ENCODE measurements around the gene ABI1.

Gene ABI1

DNA sequence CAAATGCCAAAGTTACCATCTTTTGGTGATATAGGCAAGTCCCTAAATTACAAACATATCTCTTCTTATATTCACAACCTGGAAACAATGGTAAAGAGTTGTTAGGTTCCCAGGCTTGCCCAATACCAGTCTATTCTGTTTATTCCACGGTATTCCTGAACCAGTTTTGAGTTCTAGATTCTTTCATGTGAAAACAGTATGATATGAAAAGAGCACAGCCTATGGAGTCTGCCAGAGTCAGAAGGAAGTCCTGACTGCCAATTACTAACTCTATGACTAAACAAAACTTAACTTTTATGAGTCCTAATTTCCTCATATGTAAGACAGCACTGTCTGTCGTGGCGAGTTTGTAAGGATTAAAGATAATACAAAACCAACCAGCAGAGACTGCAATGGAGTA lies 5.6 kb downstream of the ABI1 start:
- DNase-seq (ENCODE audit: low read depth in 3 of 3), result no peak

DNA sequence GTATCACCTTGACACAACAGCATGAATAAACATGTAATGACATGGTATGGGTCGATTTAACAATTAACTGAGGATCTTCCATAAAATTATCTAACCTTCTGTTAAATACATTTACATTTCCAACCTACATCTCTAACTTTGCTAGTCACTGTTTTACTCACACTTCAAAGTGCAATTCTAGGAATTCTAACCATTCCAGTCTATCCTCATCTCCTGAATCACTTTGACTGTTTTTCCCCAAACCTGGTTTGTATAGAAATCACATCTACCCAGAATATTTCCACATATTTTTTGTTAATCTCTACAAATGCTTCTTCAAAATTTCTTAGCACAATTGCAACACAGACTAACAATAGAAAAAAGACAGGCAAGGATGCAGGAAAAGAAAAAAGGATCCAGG lies 6.2 kb downstream of the ABI1 start:
- DNase-seq (ENCODE audit: low read depth in 3 of 3), result no peak

DNA sequence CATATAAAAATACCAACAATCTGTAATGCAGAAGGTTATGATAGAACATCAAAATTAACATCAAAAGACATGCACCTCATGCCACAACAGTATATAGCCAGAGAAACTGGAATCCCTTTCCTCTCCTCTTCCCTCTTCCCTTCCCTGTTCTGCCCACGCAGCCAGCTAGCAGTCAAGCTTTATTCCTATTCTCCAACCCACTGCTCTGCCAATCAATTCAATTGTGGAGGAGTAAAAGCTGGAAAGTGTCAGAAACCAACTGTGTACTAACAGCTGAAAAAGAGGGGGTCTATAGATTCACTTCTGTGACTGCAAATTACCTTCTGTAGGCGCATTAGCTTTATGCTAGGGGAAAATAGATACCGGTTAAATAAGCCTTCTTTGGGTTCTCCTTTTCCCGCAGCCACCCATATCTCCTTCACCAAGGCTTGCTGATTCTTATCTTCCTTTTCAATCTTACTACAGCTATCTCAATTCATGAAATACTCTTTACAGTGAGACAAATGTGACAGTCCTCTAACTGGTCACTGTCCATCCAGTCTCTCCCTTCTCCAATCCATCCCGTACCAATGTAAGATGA lies 16.3 kb downstream of the ABI1 start:
- no peak for DNase-seq (ENCODE audit: low read depth in 3 of 3)

DNA sequence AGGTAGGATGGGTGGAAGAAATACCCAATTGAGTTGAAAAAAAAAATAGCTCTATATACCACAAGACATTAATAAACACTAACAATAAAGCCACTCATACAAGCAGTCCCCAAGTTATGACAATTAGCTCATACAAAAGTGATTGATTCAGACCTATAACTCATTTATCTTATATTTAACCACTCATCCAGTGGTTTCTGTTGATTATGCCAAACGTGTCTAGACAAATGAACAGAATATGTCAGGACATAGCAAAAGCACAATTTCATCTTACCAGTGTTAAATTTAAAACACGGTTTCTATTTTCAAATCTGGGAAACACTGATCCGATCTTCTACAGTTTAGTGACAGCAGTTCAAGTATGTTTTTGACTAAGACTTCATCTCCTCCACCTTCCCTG lies 17.0 kb downstream of the ABI1 start:
- no peak for DNase-seq (ENCODE audit: low read depth in 3 of 3)

DNA sequence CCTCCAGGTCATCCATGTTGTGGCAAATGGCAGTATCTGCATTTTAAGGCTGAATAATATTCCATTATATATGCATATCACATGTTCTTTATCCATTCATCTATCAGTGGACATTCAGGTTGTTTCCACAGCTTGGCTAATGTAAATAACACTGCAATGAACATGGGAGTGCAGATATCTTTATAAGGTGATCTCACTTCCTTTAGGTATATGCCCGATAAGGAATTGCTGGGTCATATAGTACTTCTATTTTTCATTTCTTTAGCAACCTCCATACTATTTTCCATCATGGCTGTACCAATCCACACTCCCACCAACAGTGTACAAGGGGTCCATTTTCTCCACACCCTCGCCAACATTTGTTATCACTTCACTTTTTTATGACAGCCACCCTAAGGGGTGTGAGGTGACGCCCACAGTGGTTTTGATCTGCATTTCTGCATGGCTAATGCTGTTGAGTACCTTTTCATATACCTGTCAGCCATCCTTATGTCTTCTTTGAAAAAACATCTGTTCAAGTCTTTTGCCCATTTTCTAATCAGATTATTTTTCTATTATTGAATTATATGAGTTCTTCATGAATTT lies 18.9 kb downstream of the ABI1 start:
- DNase-seq (ENCODE audit: low read depth in 3 of 3), result no peak

DNA sequence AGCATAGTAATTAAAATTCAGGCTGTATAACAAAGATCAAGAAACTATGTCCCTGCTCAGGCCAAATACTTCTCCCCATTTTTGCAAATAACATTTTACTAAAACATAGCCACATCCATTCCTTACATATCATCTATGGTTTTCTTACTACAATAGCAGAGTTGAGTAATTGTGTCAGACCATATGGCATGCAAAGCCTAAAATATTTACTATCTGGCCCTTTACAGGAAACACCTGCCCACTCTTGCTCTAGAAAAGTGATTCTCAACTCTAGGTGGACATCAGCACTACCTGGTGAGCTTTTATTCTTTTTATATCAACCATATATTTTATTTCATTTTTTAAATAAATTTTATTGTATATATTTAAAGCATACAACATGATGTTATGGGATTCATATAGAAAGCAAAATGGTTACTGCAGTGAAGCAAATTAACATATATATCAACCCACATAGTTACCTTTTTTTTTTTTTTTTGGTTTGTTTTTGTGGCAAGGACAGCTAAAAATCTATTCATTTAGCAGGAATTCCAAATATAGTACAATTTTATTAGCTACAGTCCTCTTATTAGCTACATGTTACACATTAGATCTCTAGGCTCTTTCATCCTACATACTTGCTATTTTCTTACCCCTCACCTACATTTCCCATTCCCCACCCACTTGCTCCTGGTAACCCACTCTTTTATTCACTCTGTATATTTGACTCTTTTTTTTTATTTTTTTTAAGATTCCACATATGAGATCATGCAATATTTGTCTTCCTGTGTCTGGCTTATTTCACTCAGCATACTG lies 19.6 kb downstream of the ABI1 start:
- no peak for DNase-seq (ENCODE audit: low read depth in 3 of 3)

DNA sequence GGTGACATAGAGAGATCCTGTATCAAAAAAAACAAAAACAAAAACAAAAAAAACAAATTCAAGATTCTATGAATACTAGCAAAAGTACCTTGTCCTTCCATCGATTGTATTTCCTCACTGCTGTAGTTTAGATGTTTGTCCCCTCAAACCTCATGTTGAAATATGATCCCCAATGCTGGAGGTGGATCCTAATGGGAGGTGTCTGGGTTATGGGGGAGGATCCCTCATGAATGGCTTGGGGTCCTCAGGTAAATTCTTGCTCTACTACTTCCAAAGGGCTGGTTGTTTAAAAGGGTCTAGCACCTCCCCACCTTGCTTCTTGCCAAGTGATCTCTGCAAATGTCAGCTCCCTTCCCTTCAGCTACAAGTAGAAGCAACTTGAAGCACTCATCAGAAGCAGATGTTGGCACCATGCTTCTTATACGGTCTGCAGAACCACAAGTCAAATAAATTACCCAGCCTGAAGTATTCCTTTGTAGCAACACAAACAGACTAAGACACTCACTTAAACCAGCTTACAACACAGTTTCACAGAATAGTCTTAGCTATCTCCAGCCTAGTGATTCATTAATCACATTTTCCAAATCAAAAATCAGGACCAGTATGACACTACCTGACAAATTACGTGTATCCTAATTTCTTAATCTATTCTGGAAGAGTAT lies 20.7 kb downstream of the ABI1 start:
- no peak for DNase-seq (ENCODE audit: low read depth in 3 of 3)

DNA sequence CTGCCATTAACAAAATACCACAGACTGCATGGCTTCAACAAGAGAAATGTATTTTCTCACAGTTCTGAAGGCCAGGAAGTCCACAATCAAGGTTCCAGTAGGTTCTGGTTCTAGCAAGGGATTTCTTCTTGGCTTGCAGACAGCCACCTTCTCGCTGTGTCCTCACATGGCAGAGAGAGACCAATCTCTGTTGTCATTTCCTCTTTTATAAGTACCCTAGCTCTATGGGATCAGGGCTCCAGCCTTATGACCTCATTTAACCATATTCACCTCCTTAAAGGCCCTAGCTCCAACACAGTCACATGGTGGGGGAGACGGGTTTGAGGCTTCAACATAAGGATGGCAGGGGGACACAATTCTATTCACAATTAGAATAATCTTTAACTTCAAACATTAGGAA lies 23.6 kb downstream of the ABI1 start:
- no peak for DNase-seq (ENCODE audit: low read depth in 3 of 3)

DNA sequence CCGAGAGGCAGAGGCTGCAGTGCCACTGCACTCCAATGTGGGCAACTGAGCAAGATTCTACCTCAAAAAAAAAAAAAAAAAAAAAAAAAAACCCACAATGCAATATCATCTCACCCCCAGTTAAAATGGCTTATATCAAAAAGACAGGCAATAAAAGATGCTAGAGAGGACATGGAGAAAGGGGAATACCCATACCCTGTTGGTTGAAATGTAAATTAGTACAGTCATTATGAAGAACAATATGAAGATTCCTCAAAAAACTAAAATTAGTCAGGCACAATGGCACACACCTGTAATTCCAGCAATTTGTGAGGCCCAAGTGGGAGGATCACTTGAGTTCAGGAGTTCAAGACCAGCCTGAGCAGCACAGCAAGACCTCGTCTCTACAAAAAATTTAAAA lies 25.7 kb downstream of the ABI1 start:
- DNase-seq (ENCODE audit: low read depth in 3 of 3), result no peak

DNA sequence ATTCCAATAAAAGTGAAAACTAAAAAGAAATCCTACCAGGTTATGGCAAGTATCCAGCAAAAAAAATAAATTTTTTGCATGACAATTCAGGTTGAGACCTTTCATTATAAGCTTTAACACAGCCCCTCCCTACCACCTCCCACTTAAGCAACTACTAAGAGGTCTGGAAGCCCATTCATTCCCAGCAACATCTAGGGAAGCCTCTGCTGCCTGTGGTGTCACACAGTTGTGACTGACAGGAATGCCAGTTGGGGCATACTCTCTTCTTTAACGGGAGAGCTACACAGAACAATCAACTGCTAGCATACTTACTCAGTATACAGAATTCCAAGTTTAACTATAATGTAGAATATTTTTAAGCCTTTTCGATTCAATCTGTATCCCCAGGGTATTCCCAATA lies 27.8 kb downstream of the ABI1 start:
- DNase-seq (ENCODE audit: low read depth in 3 of 3), result no peak

DNA sequence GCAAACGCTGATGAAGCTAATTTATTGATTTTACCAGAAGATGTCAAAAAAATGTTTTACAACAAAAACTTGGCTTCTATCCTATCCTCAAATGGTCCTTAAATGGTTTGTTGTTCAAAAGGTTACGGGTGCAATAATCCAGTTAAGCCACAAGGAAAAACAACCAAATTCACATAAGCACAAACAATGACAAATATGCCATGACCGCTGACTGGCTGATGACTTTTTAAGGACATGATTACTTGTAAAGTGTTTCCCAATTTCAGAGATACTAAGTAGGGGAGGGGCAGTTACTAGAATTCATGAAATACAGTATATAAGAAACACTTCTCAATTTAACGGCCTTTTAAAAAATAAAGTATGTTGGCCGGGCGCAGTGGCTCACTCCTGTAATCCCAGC lies 28.8 kb downstream of the ABI1 start:
- no peak for DNase-seq (ENCODE audit: low read depth in 3 of 3)

DNA sequence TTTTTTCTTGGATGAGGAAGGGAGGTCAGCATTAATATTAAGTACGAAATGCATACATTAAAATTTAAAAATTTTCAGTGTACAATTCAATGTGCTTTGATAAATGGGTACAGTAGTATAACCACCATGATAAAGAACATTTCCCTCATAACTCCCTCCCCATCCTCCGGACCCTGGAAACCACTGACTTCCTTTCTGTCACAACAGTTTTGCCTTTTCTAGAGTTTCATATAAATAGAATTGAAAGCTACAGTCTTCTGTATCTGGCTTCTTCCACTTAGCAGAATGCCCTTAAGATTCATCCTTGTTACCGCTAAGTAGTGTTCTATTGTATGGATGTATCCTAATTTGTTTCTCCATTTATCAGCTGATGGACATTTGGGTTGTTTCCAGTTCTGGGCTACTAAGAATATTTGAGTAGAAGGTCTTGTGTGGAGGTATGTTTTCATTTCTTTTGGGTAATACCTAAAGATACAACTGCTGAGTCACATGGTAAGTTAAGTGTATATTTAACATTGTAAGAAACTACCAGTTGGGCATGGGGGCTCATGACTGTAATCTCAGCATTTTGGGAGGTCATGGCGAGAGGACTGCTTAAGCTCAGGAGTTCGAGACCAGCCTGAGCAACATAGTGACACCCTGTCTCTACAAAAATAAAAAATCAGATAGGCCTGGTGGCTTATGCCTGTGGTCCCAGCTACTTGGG lies 30.8 kb downstream of the ABI1 start:
- DNase-seq (ENCODE audit: low read depth in 3 of 3), result no peak

DNA sequence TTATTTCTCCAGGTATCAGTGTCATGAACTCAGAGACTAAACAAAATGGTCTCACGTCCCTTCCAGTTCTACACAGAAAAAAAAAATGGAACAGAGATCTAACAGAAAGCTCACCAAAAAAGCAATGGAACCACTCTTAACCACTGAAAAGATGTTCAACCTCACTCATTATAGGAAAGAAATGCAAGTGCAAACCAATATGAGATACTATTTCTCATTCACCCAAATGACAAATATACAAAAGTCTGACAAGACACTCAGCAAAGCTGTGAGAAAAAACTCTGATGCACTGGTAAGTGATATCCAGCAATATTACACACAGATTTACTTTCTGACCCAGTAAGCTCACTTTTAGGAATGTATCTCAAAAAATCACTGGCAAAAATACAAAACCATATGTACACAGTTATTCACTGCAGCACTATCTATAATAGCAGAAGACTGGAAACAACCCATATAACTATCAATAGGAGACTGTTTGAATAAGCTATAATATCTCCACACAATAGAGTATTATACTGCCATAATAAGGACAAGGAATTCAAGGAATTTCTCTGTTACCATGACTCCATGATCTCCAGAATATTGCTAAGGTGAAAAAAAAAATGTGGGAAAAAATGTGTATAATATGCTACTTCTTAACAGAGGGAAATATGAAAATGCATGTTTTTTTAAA lies 36.6 kb downstream of the ABI1 start:
- no peak for DNase-seq (ENCODE audit: low read depth in 3 of 3)

DNA sequence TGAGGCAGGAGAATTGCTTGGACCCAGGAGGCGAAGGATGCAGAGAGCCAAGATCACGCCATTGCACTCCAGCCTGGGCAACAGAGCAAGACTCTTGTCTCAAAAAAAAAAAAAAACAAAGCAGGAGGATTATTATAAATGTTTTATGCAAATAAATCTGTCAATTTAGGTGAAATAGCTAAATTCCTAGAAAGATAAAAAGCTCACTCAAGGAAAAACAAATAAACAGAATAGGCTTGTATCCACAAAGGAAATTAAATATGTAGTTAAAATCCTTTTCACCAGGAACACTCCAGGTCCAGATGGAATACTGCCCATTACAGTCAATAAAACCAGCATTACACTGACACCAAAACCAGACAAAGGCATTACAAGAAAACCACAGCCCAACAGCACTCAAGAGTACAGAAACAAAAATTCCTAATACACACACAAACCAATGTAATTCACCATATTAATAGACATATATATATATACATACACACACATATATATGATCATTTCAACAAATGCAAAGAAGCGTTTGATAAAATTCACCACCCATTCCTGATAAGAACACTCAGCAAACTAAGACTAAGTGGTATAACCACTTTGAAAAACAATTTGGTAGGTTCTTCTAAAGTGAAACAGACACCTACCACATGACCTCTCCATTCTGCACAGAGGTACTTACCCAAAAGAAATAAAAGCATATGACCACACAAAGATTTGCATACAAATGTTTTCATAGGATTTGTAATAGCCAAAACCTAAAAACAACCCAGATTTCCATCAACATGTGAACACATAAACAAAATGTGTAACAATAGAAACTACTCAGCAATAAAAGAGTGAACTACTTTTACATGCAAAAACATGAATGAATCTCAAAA lies 38.8 kb downstream of the ABI1 start:
- no peak for DNase-seq (ENCODE audit: low read depth in 3 of 3)

DNA sequence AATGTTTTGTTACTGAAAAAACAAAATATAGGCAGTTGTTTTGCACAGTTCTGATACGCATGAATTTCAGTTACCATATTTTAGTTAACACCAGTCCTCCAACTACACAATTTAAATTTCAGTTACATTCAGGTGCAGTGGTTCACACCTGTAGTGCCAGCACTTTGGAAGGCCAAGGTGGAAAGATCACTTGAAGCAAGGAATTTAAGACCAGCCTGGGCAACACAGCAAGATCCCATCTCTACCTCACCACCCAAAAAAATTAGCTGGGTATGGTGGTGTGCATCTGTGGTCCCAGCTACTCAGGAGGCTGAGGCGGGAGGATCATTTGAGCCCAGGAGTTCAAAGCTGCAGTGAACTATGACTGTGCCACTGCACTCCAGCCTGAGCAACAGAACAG lies 45.3 kb downstream of the ABI1 start:
- DNase-seq (ENCODE audit: low read depth in 3 of 3), result no peak

DNA sequence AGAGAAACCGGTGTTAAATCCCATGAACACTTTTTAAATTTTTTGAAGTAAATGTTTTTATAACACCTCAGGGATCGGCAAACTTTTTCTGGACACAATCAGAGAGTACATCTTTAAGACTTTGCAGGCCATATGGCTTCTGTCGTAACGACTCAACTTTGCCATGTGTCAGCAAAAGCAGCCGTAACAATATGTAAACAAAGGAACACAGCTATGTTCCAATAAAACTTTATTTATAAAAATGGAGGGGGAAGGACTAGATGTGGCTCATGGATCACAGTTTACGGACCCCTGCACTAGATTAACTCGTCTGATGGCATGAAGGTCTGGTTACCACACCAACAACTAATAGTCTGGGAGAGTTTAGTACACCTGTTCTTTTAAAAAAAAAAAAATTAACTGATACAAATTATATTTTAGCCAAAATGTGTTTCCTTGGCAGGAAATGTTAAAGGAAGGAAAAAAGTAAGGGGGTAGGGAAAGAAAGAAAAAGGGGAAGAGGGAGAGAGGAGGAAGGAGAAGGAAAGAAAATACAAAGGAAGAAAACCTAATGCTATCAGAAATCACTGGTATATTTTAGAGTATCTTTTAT lies 50.2 kb downstream of the ABI1 start:
- no peak for DNase-seq (ENCODE audit: low read depth in 3 of 3)

DNA sequence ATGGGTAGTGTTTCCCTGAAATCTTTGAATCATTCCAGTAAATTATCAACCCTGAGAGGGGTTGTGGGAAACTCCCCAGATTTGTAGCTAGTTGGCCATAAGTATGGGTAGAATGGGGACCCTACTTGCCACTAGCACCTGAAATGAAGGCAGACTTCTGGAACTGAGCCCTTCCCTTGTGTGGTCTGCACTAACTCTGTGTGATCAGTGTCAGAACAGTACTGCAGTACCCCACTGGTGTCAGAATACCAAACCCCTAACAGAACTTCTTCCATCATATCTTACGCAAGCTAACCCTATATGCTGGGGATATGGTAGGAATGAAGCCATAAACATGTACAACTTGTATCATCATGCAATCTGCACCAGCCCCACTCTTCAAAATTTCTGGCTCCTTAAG lies 50.8 kb downstream of the ABI1 start:
- DNase-seq (ENCODE audit: low read depth in 3 of 3), result no peak

DNA sequence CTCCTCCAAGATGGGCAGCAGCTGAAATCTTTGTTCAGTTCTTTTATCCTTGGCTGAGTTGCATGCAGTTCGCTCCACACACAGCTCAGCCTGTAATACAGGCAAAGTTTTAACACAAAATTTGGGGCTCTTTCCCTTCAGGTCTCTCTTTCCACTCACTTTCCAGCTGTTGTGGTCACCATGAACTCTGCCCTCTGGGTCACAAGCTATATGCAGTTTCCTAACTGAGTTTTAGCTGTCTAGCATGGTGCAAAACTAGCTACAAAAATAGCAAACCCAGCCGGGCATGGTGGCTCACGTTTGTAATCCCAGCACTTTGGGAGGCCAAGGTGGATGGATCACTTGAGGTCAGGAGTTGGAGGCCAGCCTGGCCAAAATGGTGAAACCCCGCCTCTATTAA lies 53.2 kb downstream of the ABI1 start:
- DNase-seq (ENCODE audit: low read depth in 3 of 3), result no peak

DNA sequence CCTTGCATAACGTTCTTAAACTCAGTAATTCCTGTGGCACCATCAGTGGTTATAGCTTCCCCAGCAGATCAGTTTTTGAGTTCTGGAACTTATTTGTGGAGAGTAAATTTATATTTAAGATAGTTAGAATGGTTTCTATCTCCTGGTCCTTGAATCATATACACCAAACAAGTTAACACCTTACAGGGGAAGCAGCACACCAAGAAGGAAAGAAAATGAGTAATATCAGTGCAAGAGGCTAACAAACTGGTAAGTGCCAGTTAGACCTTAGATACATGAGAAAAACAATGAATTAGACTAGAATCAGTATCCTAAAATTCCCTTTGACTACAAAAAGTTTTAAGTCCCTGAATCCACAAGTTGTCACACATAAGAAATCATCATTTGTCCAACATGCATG lies 54.2 kb downstream of the ABI1 start:
- DNase-seq (ENCODE audit: low read depth in 3 of 3), result no peak

DNA sequence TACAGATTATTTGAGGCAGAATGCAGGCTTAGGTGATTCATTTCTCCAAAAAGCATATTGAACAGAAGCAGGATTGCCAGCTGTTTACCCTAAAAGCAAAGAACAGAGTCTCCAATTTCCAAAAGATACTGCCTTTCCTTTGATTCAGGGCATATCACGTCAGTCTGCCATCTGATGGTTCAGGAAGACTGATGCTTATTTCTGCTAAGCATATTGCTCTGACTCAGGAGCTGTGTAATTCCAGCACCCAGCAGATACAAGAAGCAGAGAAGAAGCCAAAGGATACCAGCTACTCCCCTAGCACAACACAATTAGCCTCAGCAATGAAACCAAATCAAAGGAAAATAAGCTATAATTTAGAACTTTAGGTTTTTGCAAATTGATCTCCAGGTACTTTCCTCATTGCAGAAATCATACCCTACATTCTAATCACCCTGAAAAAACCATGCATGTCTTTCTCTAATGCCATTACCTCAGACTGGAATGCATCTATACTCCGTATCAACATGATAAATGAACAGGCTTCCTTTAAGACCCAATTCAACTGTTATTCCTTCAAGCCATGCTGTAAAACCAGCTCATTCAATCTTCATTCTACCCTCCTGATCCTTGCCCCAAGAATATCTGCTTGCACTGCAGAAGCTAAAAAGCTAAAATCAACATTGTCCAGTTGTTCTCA lies 55.1 kb downstream of the ABI1 start:
- DNase-seq (ENCODE audit: low read depth in 3 of 3), result no peak

Data from stimulated activated CD4-positive, alpha-beta T cell treated with anti-CD3 and anti-CD28 coated beads, TNF-alpha, amount 100 ng/mL, for 48 hours (primary cell).